Adrenal gland (tissue), 5 donors: ENCODE results near the gene ZKSCAN5.

Source experiments
- CTCF ChIP-seq, 6 experiments: fragments of 450-650 bp in 4 of 6; fragments of 200-600 bp in 2 of 6; sonication (generic) in 1 of 6; IDR thresholded peaks; 1 replicate in 5 of 6; 2 replicates in 1 of 6; pipeline versions ENCODE4 v1.5.1 to v1.8.0; 2016 to 2021; ENCODE audit warnings: antibody characterized with exemption in 6 of 6, mild to moderate bottlenecking in 2 of 6, moderate library complexity in 1 of 6
- POLR2A ChIP-seq, 2 donors: fragments of 450-650 bp; IDR thresholded peaks; one replicate each; pipeline ENCODE4 v1.6.1; 2017; ENCODE audit warnings: antibody characterized with exemption in 2 of 2, mild to moderate bottlenecking in 2 of 2, moderate library complexity in 1 of 2
- donor health status: DM: no; HTN: no; CAD: no.

- TF ChIP-seq CTCF (IDR thresholded peaks at IDR 0.05) = no peak
- TF ChIP-seq POLR2A (IDR thresholded peaks at IDR 0.05) = no peak
Measured at GRCh38 chr7:99540542-99540941, 36.1 kb downstream of the ZKSCAN5 start.
